SK-N-MC (cell line): Measurements from ENCODE around the gene SIX2.

ENCODE experiments used
- EZH2 ChIP-seq: fragments of 200-600 bp; sonication (generic); IDR thresholded peaks from one replicate; pipeline ENCODE4 v1.6.1; 2017; ENCODE audit warnings: antibody characterized with exemption
- FOXP2 ChIP-seq: optimal IDR thresholded peaks from 2 replicates; pipeline ENCODE3; 2011; ENCODE audit warnings: mild to moderate bottlenecking, moderate library complexity; ENCODE audit not compliant: insufficient read depth; ENCODE audit errors: extremely low read length, control extremely low read depth
- POLR2AphosphoS5 ChIP-seq: IDR thresholded peaks from 2 replicates; pipeline ENCODE4 v1.6.1; 2012; ENCODE audit warnings: mild to moderate bottlenecking, low read depth, low read length, borderline replicate concordance

GRCh38 chr2:45003579-45004551 is 5.4 kb downstream of the SIX2 start:
- TF ChIP-seq EZH2 = no peak
- no peak for TF ChIP-seq POLR2AphosphoS5
- no peak for TF ChIP-seq FOXP2
